ENCODE measurements around the gene FAAH.

GRCh38 chr1:46458846-46459245 lies 64.7 kb downstream of the FAAH start:
- TF ChIP-seq POLR2A (IDR thresholded peaks at IDR 0.05) (no peak), CTCF (IDR thresholded peaks at IDR 0.05) (no peak)

Data from uterus (tissue), 2 donors.